Activated CD8-positive, alpha-beta T cell treated with anti-CD3 and anti-CD28 coated beads for 36 hours (primary cell): ENCODE data around the gene DNAJC28. TPM values are rescaled to one million over a fixed set of nuclear protein-coding genes. Genes with fewer than 3 reads are reported as not detected.

Source experiments
- ATAC-seq: fragments of 200-7000 bp; cut with Tn5 transposase; one replicate; pipeline ENCODE4 v1.10.0; 2021; ENCODE audit warnings: mild to moderate bottlenecking, moderate library complexity
- CTCF ChIA-PET: fragments of 350-600 bp; sonication (Branson Sonifier 250); formaldehyde crosslinking; loops from one replicate; lab custom pipeline; 2021; ENCODE audit warnings: antibody characterized with exemption; lab: Charles Lee
- POLR2A ChIA-PET: fragments of 350-600 bp; sonication (Branson Sonifier 250); formaldehyde crosslinking; loops from one replicate; lab custom pipeline; 2021; ENCODE audit warnings: antibody characterized with exemption; lab: Charles Lee
- DNase-seq: peaks from one replicate; pipeline ENCODE4 v3.0.0-alpha.2; 2020
- H3K27ac Mint-ChIP-seq: one replicate; pipeline ENCODE4 v1.8.0; 2021; ENCODE audit warnings: mild to moderate bottlenecking, mixed read lengths
- H3K27me3 Mint-ChIP-seq: one replicate; pipeline ENCODE4 v1.8.0; 2021; ENCODE audit warnings: mixed read lengths
- H3K36me3 Mint-ChIP-seq: one replicate; pipeline ENCODE4 v1.8.0; 2021; ENCODE audit warnings: low read depth, mixed read lengths
- H3K4me1 Mint-ChIP-seq: one replicate; pipeline ENCODE4 v1.8.0; 2021; ENCODE audit warnings: low read depth, mixed read lengths
- H3K4me3 Mint-ChIP-seq: one replicate; pipeline ENCODE4 v1.8.0; 2021; ENCODE audit warnings: mild to moderate bottlenecking, moderate library complexity, mixed read lengths
- H3K9me3 Mint-ChIP-seq: one replicate; pipeline ENCODE4 v1.8.0; 2021; ENCODE audit warnings: mixed read lengths
- intact Hi-C: fragments of 100-400 bp; cut with micrococcal nuclease; formaldehyde crosslinking; loops from one replicate; pipeline ENCODE4 v1.10.0; 2022
- total RNA-seq, 2 experiments: library from RNA; stranded (reverse); gene quantifications; one replicate each; pipeline ENCODE4 v1.2.3, GENCODE V29; 2021
- TF ChIP-seq, protein P1 (sequence below): fragments of 200-600 bp; IDR thresholded peaks from one replicate; pipeline ENCODE4 v1.8.0; 2022; ENCODE audit warnings: antibody characterized with exemption, mild to moderate bottlenecking

The DNAJC28 gene
- total RNA-seq, 2 experiments from 2014 or later = 0.22 to 0.56 TPM

DNA sequence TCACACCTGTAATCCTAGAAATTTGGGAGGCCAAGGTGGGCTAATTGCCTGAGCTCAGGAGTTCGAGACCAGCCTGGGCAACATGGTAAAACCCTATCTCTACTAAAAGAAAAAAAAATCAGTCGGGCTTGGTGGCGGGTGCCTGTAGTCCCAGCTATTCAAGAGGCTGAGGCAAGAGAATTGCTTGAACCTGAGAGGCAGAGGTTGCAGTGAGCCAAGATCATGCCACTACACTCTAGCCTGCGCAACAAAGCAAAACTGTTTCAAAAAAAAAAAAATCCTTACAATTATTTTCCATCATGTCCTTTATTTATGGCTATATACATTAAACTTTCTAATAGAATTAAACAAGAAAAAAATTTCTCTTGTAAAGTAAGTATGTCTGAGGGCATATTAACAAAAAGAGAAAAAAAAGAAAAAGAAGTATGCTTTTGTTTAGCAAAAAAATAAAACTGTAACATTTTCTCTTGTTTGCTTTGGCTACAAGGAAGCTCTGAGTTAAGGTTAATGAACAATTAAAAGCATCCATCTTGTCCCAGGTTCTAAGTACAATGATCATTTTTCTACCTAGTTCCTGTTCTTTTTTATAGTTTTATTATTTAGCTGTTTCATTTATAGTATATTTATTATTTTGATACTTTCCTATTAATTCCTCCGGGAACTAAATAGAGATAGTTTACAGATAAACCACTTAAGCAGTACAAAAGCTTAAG, 29.8 kb downstream of the DNAJC28 start:
- ChIA-PET POLR2A (no interaction called here), CTCF (interaction anchor here (0.8 to 2.2 kb wide), 6 partner anchors 12 to 334 kb away, joined by 3 to 8 read pairs (median 4); no protein-coding TSS in a partner anchor)
- Mint-ChIP-seq H3K27me3 (no peaks in the 10 kb centered on the region), H3K36me3 (peaks cover 6% of the 10 kb centered on the region), H3K9me3 (no peaks in the 10 kb centered on the region), H3K27ac (no peak overlapping the region), H3K4me1 (peaks cover 3% of the 10 kb centered on the region), H3K4me3 (no peak overlapping the region)
- TF ChIP-seq, protein P1, sequence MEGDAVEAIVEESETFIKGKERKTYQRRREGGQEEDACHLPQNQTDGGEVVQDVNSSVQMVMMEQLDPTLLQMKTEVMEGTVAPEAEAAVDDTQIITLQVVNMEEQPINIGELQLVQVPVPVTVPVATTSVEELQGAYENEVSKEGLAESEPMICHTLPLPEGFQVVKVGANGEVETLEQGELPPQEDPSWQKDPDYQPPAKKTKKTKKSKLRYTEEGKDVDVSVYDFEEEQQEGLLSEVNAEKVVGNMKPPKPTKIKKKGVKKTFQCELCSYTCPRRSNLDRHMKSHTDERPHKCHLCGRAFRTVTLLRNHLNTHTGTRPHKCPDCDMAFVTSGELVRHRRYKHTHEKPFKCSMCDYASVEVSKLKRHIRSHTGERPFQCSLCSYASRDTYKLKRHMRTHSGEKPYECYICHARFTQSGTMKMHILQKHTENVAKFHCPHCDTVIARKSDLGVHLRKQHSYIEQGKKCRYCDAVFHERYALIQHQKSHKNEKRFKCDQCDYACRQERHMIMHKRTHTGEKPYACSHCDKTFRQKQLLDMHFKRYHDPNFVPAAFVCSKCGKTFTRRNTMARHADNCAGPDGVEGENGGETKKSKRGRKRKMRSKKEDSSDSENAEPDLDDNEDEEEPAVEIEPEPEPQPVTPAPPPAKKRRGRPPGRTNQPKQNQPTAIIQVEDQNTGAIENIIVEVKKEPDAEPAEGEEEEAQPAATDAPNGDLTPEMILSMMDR = no peak
- ATAC-seq (no peak), DNase-seq (no peak)
- intact Hi-C loops = no loop called here

DNA sequence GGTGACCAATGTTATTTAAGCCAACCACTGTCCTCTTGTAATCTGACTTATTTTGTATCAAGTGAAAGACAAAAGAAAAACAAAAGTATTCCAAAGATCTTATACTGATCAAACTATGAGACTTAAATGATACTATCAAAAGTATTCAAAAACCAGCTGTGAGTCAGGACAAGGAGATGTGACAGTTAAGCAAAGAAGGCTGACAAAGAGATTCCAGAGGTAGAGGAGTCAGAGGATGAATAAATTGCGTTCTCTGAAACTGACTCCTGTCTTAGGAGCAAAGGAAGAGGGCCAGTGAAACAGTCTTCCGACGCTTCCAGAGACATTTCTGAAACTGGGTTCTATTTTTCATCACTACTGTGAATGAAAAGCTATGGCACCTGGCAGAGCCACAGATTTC, 32.7 kb downstream of the DNAJC28 start:
- H3K36me3 Mint-ChIP-seq = peaks cover 4% of the 10 kb centered on the region
- H3K27me3 Mint-ChIP-seq = no peaks in the 10 kb centered on the region
- no peak for DNase-seq
- no peaks in the 10 kb centered on the region for H3K9me3 Mint-ChIP-seq
- ChIA-PET CTCF (interaction anchor here (1.2 to 2.7 kb wide), 2 partner anchors 14 to 147 kb away, joined by 3 to 12 read pairs; no protein-coding TSS in a partner anchor), POLR2A (no interaction called here)
- H3K4me1 Mint-ChIP-seq = no peaks in the 10 kb centered on the region
- TF ChIP-seq, protein P1 = no peak
- H3K27ac Mint-ChIP-seq = no peak overlapping the region
- intact Hi-C loops = no loop called here
- no peak overlapping the region for H3K4me3 Mint-ChIP-seq
- ATAC-seq = no peak

DNA sequence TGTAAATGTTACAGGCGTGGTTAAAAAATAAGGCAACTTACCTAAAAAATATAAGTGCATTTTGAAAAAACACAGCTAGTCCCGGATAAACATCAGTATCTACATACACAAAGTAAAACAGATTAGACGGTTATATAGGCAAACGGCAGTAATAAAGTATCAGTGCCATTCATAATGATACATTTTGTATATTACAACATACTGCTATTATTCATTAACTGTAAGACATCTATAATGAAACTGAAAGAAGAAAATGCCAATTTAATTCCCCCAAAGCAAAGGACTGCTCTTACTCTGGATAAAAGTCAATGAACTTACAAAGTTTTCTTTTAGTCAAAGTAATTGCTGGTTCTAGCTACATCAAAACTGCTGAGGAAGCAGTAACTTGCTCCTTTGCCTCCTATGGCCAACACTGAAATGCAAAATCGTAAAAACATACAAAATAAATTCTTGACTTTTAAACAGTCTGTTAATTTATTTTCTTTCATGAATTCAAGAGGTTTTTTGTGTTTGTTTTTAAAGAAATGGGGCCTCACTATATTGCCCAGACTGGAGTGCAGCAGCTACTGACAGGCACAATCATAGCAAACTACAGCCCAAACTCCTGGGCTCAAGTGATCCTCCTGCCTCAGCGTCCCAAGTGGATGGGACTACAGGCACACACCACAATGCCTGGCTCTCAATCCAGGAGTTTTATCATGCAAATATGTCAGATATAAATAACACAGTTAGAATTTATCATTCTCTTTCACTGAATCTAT, 35.6 kb downstream of the DNAJC28 start:
- CTCF ChIA-PET = interaction anchor here (0.7 to 1.7 kb wide), 4 partner anchors 10 to 329 kb away, joined by 3 to 6 read pairs (median 4); no protein-coding TSS in a partner anchor
- TF ChIP-seq, protein P1 = no peak
- Mint-ChIP-seq H3K27me3 (no peaks in the 10 kb centered on the region), H3K27ac (no peak overlapping the region), H3K36me3 (peaks cover 7% of the 10 kb centered on the region), H3K9me3 (no peaks in the 10 kb centered on the region), H3K4me1 (no peaks in the 10 kb centered on the region), H3K4me3 (no peak overlapping the region)
- DNase-seq (no peak), ATAC-seq (no peak)
- intact Hi-C loops = no loop called here
- POLR2A ChIA-PET = no interaction called here

DNA sequence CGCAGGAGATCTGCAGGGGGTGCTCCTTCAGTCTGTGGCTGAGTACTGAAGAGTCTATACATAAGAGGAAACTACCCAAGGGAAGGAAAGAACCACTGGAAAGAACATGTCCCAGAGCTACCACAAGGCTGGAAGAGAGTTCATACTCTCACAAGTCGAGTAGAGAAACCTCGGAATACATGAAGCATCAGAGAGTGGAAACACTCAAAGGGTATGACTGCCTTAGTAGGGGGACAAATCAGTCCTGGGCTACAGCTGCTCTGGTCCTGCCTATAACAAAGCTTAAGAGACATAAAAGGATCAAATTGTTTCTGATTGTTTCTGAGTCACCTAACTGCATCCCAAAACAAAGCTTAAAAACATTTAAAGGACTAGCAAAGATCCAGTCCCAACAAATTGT, 39.2 kb downstream of the DNAJC28 start:
- DNase-seq (no peak), ATAC-seq (no peak)
- TF ChIP-seq, protein P1 = no peak
- Mint-ChIP-seq H3K27me3 (no peaks in the 10 kb centered on the region), H3K36me3 (peaks cover 3% of the 10 kb centered on the region), H3K4me1 (no peaks in the 10 kb centered on the region), H3K4me3 (no peak overlapping the region), H3K27ac (no peak overlapping the region), H3K9me3 (no peaks in the 10 kb centered on the region)
- ChIA-PET CTCF (interaction anchor here (0.9 to 1.4 kb wide), 2 partner anchors 67 to 153 kb away, joined by 3 to 5 read pairs; no protein-coding TSS in a partner anchor), POLR2A (no interaction called here)
- intact Hi-C loops = no loop called here
